ENCODE measurements around the gene ONECUT1.
"Not testable (repeated sequence)": the region's sequence is repeated elsewhere in the genome, so short reads cannot be mapped to it uniquely, and the experiment has no call there.

ONECUT1 gene

DNA sequence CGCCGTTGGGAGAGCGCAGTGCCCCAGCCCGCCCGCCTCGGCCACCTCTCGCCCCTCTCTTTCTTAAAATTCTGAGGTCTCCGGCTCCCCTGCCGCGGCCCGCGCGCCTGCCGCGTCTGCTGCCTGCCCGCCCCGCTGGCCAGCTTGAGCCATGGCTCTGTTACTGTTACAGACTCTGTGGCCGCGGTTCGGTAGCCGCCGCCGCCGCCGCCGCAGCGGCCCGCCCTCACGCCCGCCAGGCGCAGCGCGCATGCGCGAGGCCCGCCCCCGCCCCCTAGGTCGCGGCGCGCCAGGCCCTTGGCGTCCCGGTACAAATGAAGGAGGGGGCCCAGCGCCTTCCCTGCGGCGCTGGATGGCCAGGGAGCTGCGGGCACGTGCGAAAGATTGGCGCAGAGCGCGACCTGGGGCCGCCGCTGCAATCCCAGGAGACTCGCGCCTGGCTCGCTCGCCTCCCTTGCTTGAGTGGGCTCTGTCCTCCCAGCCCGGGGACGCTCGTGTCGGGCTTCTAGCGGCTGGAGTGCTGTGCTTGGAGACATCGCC is at the start of gene ONECUT1:
ONECUT1 (minus strand) TSS at position 168 of the 540 bp plus-strand sequence. CDS start 452 bp downstream, outside the sequence.
- peak; percentile 46 to 51 for DNase-seq

DNA sequence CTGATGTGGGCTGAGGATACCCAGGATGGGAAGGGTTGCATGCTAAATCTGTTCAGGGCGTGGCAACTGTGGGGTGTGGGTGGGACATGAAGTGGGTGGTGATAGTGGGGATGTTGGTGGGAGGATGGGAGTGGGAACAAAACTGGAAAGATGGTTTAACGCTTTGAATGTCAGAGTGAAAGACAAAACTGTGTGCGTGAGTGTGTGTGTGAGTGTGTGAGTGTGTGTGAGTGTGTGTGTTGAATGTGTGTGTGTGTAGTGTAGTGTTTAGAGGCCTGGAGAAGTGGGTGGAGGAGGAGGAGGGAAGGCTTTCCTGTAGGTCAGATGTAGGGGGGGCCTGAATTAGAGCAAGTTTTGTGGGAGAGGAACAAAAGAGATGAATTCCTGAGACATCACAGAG is 44.2 kb upstream of the ONECUT1 start:
- no peak for DNase-seq

- not testable (repeated sequence) for DNase-seq
Measured at GRCh38 chr15:52824169-52824942, 34.2 kb upstream of the ONECUT1 start.

DNA sequence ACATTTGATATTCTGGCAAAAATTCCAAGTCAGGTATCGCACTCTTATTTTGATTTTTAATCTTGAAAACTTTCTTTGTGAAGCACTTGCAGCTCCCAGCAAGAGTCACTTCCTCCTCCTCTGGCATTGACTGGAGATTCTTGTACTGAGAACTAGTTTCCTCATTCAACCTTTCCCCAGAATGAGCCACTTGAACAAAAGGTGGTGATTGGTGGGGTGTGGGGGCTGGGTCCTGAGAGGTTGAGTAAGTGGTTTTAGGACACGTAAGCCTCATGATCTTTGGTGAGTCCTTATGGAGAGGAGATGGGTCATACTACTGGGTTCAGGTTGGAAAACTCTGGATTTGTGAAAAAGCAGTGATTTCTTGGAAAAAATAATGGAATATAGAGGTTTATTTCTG is 32.3 kb upstream of the ONECUT1 start:
- no peak for DNase-seq

GRCh38 chr15:52819253-52819652 is 29.1 kb upstream of the ONECUT1 start:
- no peak for DNase-seq

- not testable (repeated sequence) for DNase-seq
Measured at GRCh38 chr15:52815899-52816298, 25.8 kb upstream of the ONECUT1 start.

GRCh38 chr15:52808996-52809395 is 18.9 kb upstream of the ONECUT1 start:
- DNase-seq = no peak

DNA sequence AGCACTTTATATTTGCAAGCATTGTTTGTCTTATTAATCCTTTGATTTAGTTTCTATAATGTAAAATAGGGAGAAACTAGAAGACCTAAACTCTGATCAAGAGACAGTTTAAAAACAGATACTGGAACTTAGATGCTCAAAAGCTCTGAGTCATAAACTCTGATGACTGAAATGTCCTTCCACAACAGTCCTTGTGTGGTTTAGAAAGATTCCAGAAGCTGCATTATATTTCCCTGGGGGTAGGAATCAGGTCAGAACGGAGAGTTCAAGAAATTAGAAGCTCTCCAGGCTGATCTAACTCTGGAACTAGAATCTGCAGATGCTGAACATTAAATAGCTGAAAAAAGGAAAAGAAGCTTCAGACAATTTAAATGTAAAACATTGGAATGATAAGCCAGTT is 18.3 kb upstream of the ONECUT1 start:
- no peak for DNase-seq

DNA sequence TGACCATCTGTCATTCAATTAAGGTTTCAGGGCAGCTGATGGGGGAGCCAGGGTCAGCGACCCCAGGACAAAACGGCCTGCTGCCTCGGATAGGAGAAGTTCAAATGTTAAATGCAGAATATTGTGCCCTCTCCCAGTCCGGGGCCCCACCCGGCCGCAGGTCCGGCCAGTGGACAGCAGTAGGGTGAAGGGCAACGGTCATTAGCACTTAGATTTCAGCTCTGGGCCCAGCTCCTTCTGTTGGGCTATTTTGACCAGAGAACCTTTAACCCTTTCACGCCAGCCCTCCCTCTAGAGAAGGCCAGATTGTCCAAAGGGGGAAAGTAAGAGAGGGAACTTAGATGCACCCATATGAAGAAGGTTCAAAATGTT is 16.1 kb upstream of the ONECUT1 start:
- DNase-seq = no peak

DNA sequence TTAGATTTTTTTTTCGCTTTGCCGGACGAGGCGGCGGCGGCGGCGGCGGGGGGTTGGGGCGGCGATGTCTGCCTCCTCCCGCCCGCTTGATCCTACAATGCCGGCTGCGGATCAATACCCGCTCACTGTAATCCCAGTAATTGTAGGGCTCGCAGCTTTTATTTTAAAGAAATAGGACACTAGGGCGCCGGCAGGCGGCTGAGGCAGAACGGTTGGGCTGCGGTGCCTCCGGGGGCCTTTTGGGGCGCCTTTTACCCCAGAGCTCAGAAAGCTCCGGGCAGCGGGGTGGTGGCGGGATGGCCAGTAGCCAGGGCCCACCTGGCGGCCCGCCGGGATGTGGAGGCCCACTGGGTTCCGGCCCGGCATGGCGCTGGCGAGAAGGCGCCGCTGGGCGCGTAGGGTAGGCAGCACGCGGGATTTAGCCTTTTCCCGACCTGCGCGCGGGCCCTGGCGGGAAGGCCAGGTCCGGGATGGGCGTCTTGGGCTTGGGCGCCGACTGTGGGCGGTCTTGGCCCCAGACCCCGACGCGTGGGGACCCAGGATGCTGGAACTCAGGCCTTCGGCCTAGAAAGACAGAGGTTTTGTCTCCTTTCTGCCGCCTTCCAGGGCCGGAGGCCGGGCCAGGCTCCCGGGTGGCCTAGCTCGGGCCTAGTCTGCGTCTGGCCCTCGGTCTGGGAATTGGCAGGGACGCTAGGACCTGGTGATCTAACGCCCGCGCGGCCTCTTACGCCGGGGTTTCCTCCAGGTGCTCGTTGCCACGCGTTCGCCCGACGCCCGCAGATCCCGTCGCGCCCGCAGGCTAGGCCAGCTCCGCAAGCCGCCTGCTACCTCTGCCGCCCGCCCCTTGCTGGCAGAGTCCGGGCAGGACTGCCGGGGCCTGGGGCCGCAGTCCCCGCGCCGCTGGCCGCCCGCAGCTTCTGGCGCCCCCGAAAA is 15.5 kb upstream of the ONECUT1 start:
- no peak for DNase-seq

GRCh38 chr15:52804526-52805081 is 14.5 kb upstream of the ONECUT1 start:
- DNase-seq = no peak

- DNase-seq = no peak
Measured at GRCh38 chr15:52803467-52804306, 13.6 kb upstream of the ONECUT1 start.

GRCh38 chr15:52803108-52803466 is 13.0 kb upstream of the ONECUT1 start:
- DNase-seq = no peak

- DNase-seq = no peak
Measured at GRCh38 chr15:52802110-52802509, 12.0 kb upstream of the ONECUT1 start.

DNA sequence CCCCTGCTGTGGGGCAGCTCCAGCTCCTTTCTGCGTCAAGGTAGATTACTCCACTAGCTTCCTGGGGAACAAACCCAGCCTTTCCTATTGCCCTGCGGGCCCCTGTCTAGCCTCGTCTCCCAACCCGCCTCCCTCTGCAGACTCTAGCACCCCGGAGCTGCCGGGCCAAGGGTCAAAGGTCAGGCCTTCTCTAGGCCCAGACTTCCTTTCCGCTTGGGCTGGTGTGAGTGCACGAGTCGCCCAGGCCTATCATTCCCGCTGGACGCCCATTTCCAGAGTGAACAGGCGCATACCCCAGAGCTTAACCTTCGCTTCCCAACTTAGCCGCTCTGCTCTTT is 11.6 kb upstream of the ONECUT1 start:
- no peak for DNase-seq

GRCh38 chr15:52800828-52801747 is 11.0 kb upstream of the ONECUT1 start:
- DNase-seq = no peak

DNA sequence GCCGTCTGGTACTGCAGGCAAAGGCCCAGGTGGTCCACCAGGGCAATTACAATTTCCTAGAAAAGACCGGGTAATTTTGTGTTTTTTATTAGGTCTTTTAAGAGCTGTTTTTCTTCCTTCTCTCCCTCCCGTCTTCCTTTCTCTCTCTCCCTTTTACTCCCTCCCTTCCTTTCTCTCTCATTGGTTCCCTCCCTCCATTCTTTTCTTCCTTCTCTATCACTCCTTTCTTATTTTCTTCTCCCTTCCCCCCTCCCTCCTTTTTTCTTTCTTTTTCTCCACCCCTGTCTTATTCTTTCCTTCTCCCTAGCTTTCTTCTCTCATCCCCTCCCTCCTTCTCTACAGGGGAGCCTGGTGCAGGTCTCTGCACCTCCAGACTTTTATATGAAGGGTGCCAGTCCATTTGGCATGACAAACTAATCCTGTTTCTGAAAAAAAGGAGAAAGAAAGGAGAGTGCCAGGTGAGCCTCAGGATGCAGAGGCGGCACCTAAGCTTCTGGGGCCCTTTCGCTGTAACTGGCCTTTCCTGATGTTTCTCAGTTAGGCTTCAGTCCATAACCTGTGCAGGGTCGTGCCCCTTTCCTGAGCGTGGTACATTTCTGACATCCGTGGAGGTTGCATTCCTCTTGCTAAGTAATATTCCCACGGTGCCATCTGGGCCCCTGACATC is 9.1 kb upstream of the ONECUT1 start:
- no peak for DNase-seq

- DNase-seq = no peak
Measured at GRCh38 chr15:52798529-52799101, 8.5 kb upstream of the ONECUT1 start.

DNA sequence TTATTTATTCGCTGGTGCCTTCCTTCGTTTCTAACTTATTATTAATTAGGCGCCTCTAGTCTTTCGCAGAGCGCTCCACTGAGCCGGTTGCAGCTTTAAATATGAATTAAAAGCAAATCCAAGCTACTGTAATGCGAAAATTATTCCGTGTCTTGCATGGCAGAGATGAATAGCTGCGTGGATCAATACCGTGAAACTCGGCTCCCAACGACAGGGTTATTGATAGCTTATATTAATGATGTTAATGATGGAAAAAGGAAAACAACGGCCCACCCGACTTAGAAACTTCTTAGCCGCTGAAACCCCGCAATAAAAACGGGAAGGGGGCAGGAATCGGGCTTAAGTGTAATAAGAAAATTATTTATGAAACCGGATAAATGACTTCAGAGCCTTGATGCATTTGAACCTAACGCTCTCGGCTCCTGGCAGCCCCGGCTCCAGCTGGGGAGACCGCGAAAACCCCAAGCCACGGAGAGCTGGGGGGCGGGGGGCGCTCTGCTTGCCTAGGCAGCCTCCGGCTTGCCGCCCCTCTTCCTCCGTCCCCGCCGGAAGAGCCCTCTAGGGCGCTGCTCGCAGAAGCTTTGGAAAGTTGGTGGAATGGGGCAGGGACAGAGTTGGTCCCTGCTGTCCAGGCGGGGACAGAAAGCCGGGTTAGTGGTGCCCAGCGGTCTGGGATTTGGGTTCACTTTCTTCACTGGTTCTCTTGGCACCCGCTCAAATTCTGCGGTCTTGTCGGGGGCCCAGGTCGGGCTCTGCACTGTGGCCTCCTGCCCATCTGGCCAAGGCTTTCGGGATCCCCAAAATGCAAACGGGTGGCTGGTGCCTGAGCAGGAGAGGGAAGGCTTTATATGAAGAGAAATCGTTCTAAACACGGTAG is 7.7 kb upstream of the ONECUT1 start:
- no peak for DNase-seq

Data from CD4-positive, alpha-beta T cell treated with Interleukin-1 beta for 1 hour (primary cell).